GM13976 (cell line): ENCODE data around the gene CXCL12.

Experiments
- DNase-seq: peaks from one replicate; pipeline ENCODE4 v3.0.0; 2012; ENCODE audit warnings: low spot score
- in situ Hi-C: fragments of 300-500 bp; cut with MboI; formaldehyde crosslinking; loops from one replicate; pipeline ENCODE4 v1.12.0; 2022; ENCODE audit warnings: low sequenced_read_pairs, mixed read lengths, inconsistent platforms; ENCODE audit not compliant: unreplicated experiment
- TF ChIP-seq, protein P1 (sequence below): IDR thresholded peaks from 2 replicates; pipeline ENCODE4 v1.5.1; 2012; ENCODE audit warnings: borderline replicate concordance, mild to moderate bottlenecking; ENCODE audit not compliant: insufficient read depth; ENCODE audit errors: extremely low read depth, missing control alignments, control extremely low read depth

Gene CXCL12

DNA sequence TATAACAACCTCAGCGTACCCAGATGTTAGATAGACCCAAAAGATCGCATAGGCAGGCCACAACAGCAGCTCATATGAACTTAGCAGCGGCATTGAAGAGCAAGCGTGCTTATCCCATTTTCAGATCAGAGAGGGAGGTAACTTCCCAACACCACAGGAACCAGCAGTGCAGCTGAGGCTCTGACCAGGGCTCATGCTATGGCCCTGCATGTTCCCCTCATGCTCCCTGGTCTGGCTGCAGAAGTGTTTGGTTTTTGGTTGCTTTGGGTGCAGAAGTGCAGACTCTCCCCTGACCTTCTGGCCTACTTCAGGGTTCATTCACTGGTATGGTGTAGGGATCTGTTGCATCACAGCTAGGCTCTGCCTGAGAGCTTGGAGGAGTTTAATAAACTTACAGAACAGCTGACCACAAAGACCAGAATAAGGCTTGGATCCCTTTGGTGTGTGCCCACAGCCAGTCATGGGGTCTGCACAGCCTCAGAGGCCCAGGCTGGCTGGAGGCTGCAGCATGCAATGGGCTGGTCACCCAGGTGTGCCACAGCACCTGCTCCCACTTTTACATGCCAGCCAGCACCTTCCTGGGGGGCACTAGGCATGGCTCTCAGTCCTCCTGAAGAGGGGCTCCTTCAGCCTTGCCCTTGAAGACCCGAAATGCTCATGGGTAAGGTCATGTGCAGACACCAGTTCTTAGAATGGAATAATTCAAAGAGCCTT is 9.1 kb upstream of the CXCL12 start:
- DNase-seq, result no peak
- in situ Hi-C loops, result loop anchor here (25.0 kb wide), 2 partner anchors 468 to 732 kb away; no protein-coding TSS in a partner anchor
- TF ChIP-seq, protein P1, sequence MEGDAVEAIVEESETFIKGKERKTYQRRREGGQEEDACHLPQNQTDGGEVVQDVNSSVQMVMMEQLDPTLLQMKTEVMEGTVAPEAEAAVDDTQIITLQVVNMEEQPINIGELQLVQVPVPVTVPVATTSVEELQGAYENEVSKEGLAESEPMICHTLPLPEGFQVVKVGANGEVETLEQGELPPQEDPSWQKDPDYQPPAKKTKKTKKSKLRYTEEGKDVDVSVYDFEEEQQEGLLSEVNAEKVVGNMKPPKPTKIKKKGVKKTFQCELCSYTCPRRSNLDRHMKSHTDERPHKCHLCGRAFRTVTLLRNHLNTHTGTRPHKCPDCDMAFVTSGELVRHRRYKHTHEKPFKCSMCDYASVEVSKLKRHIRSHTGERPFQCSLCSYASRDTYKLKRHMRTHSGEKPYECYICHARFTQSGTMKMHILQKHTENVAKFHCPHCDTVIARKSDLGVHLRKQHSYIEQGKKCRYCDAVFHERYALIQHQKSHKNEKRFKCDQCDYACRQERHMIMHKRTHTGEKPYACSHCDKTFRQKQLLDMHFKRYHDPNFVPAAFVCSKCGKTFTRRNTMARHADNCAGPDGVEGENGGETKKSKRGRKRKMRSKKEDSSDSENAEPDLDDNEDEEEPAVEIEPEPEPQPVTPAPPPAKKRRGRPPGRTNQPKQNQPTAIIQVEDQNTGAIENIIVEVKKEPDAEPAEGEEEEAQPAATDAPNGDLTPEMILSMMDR, result no peak

DNA sequence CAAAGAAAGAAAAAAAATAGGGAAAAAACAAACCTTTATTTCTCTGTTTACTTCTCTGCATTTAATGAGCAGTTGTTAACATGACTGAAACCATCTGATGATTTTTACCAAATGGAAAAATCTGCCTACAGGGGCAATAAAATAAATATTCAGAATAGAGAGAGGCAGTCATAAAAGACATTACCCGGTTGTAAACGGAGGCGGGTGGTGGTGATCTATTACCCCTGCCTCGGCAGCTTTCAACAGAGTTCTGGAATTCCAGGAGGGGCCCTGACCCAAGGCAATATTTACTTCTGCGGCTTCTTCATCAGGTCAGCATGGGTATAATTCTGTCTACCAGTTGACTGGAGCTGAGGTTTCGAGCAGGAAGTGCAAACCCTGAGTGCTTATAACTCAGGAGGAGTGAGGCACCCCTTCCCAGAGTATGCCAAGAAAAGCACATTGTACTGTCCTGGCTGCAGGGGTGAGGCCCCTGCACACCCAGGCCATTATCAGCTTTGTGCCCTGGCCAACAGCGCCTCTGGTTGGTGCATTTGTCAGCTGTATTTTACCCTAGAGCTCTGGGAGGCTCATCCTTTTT is 8.2 kb upstream of the CXCL12 start:
- DNase-seq, result no peak
- in situ Hi-C loops, result loop anchor here (25.0 kb wide), 2 partner anchors 469 to 731 kb away; no protein-coding TSS in a partner anchor
- TF ChIP-seq, protein P1, result no peak

DNA sequence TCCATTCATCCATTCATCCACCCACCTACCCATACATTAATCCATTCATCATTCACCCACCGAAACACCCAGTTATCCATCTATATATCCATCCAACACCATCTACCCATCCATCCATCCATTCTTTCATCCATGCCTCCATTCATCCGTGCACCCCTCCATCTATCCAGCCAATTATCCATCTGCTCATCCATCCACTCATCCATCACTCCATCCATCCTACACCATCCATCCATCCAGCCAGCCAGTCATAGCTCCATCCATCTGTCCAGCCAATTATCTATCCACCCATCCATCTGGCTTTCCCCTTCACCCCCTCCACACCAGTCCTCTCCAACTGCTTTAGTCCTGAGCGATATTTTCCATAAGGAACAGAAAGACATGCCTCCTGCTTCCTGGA is 7.5 kb upstream of the CXCL12 start:
- no peak for DNase-seq
- TF ChIP-seq, protein P1, result no peak
- in situ Hi-C loops, result loop anchor here (25.0 kb wide), 2 partner anchors 470 to 730 kb away; no protein-coding TSS in a partner anchor

DNA sequence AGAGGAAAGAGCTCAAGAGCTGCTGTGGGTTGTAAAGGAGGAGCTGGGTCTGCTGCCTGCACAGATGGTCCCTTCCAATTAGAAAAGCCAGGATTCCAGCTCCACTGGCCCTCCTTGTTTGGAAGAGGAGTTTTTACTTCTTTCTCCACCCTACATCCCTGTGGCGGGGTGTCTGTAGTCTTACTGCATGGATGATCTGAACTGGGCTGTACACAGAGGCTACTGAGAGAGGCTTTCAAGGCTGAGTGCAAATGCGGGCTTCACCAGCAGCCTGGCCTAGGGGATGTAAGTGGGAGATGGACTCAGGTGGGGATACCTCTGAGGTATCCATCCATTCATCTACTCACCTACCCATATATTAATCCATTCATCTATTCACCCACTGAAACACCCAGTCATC is 7.1 kb upstream of the CXCL12 start:
- in situ Hi-C loops, result loop anchor here (25.0 kb wide), 2 partner anchors 470 to 730 kb away; no protein-coding TSS in a partner anchor
- no peak for DNase-seq
- TF ChIP-seq, protein P1, result no peak

DNA sequence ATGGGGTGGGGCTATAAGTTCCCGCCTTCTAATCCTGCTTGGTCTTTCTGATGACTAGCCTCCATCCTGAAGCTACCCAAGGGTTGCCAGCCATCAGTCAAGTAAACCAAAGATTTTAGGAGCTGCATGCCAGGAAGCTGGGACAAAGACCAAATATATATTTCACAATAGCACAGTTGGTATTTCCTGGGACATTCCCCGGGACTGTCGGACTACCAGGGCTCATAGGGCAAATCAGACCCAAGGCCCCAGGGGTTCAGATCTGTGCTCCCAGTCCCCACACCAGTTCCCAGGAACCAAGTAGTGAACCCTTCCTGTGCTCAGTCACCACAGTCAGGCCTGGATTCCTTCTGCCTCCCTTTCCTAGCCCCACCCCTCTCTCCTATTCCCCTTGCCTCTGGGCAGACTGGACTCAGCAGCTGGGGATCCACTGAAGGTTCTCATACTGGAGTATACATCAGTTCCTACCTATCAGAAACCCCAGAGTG is 5.7 kb upstream of the CXCL12 start:
- in situ Hi-C loops, result loop anchor here (25.0 kb wide), 2 partner anchors 472 to 728 kb away; no protein-coding TSS in a partner anchor
- DNase-seq, result no peak
- TF ChIP-seq, protein P1, result no peak

DNA sequence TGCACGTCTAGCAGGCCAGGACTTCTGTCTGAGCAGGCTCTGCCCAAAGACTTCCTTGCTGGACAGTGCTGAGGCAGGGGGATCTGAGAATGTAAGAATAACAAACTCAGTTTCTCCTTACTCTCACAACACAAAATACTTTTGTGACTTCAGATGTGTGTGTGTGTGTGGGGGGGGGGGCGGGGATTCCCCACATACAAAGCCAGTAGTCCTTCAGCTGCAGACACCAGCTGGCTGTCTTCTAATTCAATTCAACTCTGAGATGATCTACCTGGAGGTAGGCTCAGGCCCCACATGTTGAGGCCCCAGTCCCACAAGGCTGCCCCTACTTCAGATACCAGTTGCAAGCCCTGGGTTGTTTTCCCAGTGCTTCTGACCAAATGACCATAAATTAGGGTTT is 4.7 kb upstream of the CXCL12 start:
- DNase-seq, result no peak
- in situ Hi-C loops, result loop anchor here (25.0 kb wide), 2 partner anchors 473 to 727 kb away; no protein-coding TSS in a partner anchor
- TF ChIP-seq, protein P1, result no peak
